Measurements from ENCODE around the gene CLEC3A.
"Not testable (repeated sequence)": the region's sequence is repeated elsewhere in the genome, so short reads cannot be mapped to it uniquely, and the experiment has no call there.

Gene CLEC3A

DNA sequence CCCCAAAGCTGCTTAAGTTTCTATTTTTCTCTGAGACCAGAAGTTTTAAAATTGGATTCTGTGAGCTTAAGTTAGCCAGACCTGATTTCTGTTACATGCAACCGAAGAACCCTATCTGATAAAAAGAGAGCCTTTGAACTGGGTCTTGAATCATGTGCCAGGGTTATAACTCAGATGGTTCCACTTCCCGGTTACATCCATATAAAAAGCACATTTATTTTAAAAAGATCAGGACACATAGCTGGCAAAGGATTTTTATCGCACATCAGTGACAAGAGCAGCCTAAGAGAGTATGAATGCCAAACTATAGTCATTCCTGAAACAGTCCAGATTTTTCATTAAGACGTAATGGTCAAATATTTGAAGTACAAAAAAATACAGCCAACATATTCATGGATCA lies 32.5 kb upstream of the CLEC3A start:
- DNase-seq (ENCODE audit: low read depth) = no peak
- TF ChIP-seq, protein P1, sequence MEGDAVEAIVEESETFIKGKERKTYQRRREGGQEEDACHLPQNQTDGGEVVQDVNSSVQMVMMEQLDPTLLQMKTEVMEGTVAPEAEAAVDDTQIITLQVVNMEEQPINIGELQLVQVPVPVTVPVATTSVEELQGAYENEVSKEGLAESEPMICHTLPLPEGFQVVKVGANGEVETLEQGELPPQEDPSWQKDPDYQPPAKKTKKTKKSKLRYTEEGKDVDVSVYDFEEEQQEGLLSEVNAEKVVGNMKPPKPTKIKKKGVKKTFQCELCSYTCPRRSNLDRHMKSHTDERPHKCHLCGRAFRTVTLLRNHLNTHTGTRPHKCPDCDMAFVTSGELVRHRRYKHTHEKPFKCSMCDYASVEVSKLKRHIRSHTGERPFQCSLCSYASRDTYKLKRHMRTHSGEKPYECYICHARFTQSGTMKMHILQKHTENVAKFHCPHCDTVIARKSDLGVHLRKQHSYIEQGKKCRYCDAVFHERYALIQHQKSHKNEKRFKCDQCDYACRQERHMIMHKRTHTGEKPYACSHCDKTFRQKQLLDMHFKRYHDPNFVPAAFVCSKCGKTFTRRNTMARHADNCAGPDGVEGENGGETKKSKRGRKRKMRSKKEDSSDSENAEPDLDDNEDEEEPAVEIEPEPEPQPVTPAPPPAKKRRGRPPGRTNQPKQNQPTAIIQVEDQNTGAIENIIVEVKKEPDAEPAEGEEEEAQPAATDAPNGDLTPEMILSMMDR (conservative IDR thresholded peaks at IDR 0.05; ENCODE audit: low read depth, low read length) = no peak

GRCh38 chr16:77991701-77992100 lies 30.6 kb upstream of the CLEC3A start:
- TF ChIP-seq, protein P1 (conservative IDR thresholded peaks at IDR 0.05; ENCODE audit: low read depth, low read length) = no peak
- no peak for DNase-seq (ENCODE audit: low read depth)
- no peak overlapping the region for H3K4me3 ChIP-seq (ENCODE audit: low read length)

More for the DNA sequence above, 32.5 kb upstream of the CLEC3A start:
- no peak overlapping the region for H3K4me3 ChIP-seq (ENCODE audit: low read length)

- not testable (repeated sequence) for H3K4me3 ChIP-seq (ENCODE audit: low read length); DNase-seq (ENCODE audit: low read depth)
These were observed 30.0 kb upstream of the CLEC3A start for GRCh38 chr16:77992381-77992780.

- TF ChIP-seq, protein P1 (conservative IDR thresholded peaks at IDR 0.05; ENCODE audit: low read depth, low read length) = no peak
- no peak for DNase-seq (ENCODE audit: low read depth)
- no peak overlapping the region for H3K4me3 ChIP-seq (ENCODE audit: low read length)
These were observed 29.0 kb upstream of the CLEC3A start for GRCh38 chr16:77993111-77993985.

- no peak overlapping the region for H3K4me3 ChIP-seq (ENCODE audit: low read length)
- DNase-seq (ENCODE audit: low read depth) = no peak
- TF ChIP-seq, protein P1 (conservative IDR thresholded peaks at IDR 0.05; ENCODE audit: low read depth, low read length) = no peak
These were observed 26.4 kb upstream of the CLEC3A start for GRCh38 chr16:77995843-77996455.

GRCh38 chr16:77998350-77999023 lies 23.9 kb upstream of the CLEC3A start:
- DNase-seq (ENCODE audit: low read depth) = no peak
- H3K4me3 ChIP-seq (ENCODE audit: low read length) = no peak overlapping the region
- TF ChIP-seq, protein P1 (conservative IDR thresholded peaks at IDR 0.05; ENCODE audit: low read depth, low read length) = no peak

DNA sequence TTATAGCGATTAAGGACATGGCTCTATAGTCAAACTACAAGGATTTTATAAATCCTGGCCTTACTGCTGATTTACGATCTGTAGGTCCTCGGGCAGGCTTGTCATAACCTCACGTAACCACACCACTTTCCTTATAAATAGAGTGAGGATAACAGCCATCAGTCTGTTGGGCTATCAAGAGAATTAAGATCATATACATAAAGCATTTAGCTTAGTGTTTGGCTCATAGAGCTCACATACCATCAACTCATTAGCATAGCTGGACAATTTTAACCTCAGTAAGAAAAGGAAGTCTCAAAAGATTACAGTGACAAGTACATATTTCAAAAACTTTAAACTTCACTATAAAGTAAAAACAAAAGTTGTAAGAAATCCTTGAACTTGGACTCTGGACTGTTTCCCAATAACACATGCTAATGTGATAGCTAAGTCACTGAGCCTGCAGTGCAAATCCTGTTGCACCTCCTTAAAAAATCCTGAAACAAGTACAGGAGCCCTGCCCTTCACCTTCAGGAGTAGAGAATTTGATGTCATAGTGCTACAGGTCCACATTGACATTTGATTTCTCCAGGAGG lies 20.8 kb upstream of the CLEC3A start:
- no peak overlapping the region for H3K4me3 ChIP-seq (ENCODE audit: low read length)
- no peak for DNase-seq (ENCODE audit: low read depth)
- TF ChIP-seq, protein P1 (conservative IDR thresholded peaks at IDR 0.05; ENCODE audit: low read depth, low read length) = no peak
